OCI-LY3 (cell line): ENCODE data around the gene TMEM30A.
A peak's percentile ranks its signal among the peaks of the same experiment; 100 is the strongest.

Experiments
- H2AFZ ChIP-seq: fragments of 200-600, 300-600 bp; shearing (Covaris generic); 2 replicates; pipeline ENCODE4 v1.6.0; 2014; ENCODE audit warnings: antibody characterized with exemption, low read depth, low read length
- H3K27ac ChIP-seq: fragments of 200-600, 300-600 bp; sonication (generic); 2 replicates; pipeline ENCODE4 v1.5.1; 2014; ENCODE audit warnings: mild to moderate bottlenecking, low read length, moderate library complexity, mixed read lengths
- H3K27me3 ChIP-seq: fragments of 200-600, 300-600 bp; sonication (generic); 2 replicates; pipeline ENCODE4 v1.6.1; 2014; ENCODE audit warnings: low read depth, low read length, mixed read lengths
- H3K36me3 ChIP-seq: fragments of 200-600, 300-600 bp; sonication (generic); replicated peaks from 2 replicates; pipeline ENCODE3; 2014; ENCODE audit warnings: low read depth, low read length, mixed read lengths
- H3K4me1 ChIP-seq: fragments of 300-600, 200-600 bp; sonication (generic); 2 replicates; pipeline ENCODE4 v1.6.1; 2014; ENCODE audit warnings: low read length, mixed read lengths
- H3K4me2 ChIP-seq: fragments of 200-600, 300-600 bp; sonication (generic); 2 replicates; pipeline ENCODE4 v1.6.1; 2014; ENCODE audit warnings: low read length, mixed read lengths
- H3K4me3 ChIP-seq: fragments of 300-600, 200-600 bp; sonication (generic); 2 replicates; pipeline ENCODE4 v1.5.1; 2014; ENCODE audit warnings: antibody characterized with exemption, mild to moderate bottlenecking, low read length, moderate library complexity
- H3K79me2 ChIP-seq: fragments of 300-600, 200-600 bp; shearing (Covaris generic); 2 replicates; pipeline ENCODE4 v1.6.1; 2014; ENCODE audit warnings: mild to moderate bottlenecking, low read length, mixed read lengths
- H3K9ac ChIP-seq: fragments of 300-600, 200-600 bp; shearing (Covaris generic); 2 replicates; pipeline ENCODE4 v1.6.0; 2014; ENCODE audit warnings: mild to moderate bottlenecking, low read length, moderate library complexity
- H3K9me3 ChIP-seq: fragments of 200-600, 300-600 bp; shearing (Covaris generic); 2 replicates; pipeline ENCODE4 v1.6.1; 2014; ENCODE audit warnings: low read length, mixed read lengths; ENCODE audit not compliant: insufficient read depth
- H4K20me1 ChIP-seq: fragments of 200-600, 300-600 bp; sonication (generic); 2 replicates; pipeline ENCODE4 v1.6.1; 2016; ENCODE audit warnings: low read length, mixed read lengths; ENCODE audit not compliant: insufficient read depth
- CTCF ChIP-seq: fragments of 200-600, 300-600 bp; sonication (generic); IDR thresholded peaks from 2 replicates; pipeline ENCODE4 v1.5.1; 2014; ENCODE audit warnings: antibody characterized with exemption, low read length, low read depth
- EZH2phosphoT487 ChIP-seq: fragments of 200-600 bp; shearing (Covaris generic); IDR thresholded peaks from 2 replicates; pipeline ENCODE4 v1.6.1; 2018; ENCODE audit warnings: antibody characterized with exemption, mixed run types, low read depth

Gene TMEM30A

DNA sequence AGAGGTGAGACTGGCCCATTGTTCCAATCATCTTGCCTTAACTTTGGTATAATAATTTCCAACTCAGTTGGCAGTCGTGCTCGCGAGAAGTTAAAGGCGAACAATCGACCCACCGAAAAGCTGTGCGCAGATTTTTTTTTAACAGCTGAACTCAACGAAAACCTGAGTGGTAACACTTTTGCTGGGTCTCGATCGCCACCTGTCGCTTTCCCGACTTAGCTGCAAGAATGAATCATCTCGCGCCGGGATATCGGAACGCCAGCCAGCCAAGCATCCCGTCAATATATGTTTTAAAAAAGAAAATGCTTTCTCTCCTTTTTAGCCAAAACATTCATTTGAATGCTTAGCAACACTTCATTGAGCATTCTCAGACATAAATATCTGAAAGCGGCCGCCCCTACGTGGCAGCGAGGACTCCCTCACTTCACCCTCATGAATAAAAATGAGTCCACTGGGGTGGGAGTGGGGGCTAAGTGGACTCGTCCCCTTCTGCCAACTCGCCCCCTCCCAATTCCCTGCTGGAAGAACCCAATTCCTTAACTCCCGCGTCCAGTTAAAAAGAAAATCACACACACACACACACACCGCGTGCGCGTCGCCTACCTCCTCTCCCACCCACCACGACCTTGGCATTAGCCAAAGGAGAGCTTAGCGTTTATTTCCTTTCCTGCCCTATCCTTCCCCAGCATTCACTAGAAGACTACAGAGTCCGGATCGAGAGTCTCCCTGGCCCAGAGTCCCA lies 80.2 kb downstream of the TMEM30A start:
- H3K79me2 ChIP-seq = no peaks in the 10 kb centered on the region
- H3K27me3 ChIP-seq = no peaks in the 10 kb centered on the region
- no peak overlapping the region for H2AFZ ChIP-seq
- no peaks in the 10 kb centered on the region for H3K9me3 ChIP-seq
- no peak overlapping the region for H3K27ac ChIP-seq
- peaks cover 10% of the 10 kb centered on the region for H3K4me1 ChIP-seq
- no peaks in the 10 kb centered on the region for H3K36me3 ChIP-seq
- no peaks in the 10 kb centered on the region for H4K20me1 ChIP-seq
- no peak overlapping the region for H3K9ac ChIP-seq
- TF ChIP-seq EZH2phosphoT487 (no peak), CTCF (peak; percentile 44)
- peak overlapping the region; percentile 40 for H3K4me2 ChIP-seq
- H3K4me3 ChIP-seq = peak overlapping the region; percentile 36; the same call in 1 of the 2 replicates

GRCh38 chr6:75203721-75204120 lies 80.9 kb downstream of the TMEM30A start:
- Histone ChIP-seq H3K27me3 (no peaks in the 10 kb centered on the region), H4K20me1 (no peaks in the 10 kb centered on the region), H3K36me3 (no peaks in the 10 kb centered on the region), H3K9me3 (no peaks in the 10 kb centered on the region), H3K4me3 (0 out of 2 replicates have a peak overlapping the region, but pooled peaks have one; percentile 36), H3K4me2 (peak overlapping the region; percentile 40), H3K9ac (no peak overlapping the region), H3K4me1 (peaks cover 6% of the 10 kb centered on the region), H3K79me2 (no peaks in the 10 kb centered on the region), H3K27ac (no peak overlapping the region), H2AFZ (no peak overlapping the region)
- no peak for TF ChIP-seq CTCF
- TF ChIP-seq EZH2phosphoT487 = no peak
